Measurements from ENCODE around the gene PMS2.
"Not testable (repeated sequence)": the region's sequence is repeated elsewhere in the genome, so short reads cannot be mapped to it uniquely, and the experiment has no call there.

DNA sequence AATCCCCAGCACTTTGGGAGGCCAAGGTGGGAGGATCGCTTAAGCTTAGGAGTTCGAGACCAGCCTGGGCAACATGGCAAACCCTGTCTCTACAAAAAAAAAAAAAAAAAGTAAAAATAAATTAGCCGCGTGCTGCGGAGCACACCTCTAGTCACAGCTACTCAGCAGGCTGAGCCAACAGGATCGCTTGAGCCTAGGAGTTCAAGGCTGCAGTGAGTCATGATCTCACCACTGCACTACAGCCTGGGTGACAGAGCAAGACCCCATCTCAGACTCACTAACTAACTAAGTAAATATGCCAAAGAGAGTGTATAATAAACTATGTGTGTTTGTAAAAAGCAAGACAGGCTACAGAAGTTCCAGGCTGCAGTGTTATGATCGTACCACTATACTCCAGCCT lies 45.0 kb downstream of the PMS2 start:
- TF ChIP-seq, protein P1, sequence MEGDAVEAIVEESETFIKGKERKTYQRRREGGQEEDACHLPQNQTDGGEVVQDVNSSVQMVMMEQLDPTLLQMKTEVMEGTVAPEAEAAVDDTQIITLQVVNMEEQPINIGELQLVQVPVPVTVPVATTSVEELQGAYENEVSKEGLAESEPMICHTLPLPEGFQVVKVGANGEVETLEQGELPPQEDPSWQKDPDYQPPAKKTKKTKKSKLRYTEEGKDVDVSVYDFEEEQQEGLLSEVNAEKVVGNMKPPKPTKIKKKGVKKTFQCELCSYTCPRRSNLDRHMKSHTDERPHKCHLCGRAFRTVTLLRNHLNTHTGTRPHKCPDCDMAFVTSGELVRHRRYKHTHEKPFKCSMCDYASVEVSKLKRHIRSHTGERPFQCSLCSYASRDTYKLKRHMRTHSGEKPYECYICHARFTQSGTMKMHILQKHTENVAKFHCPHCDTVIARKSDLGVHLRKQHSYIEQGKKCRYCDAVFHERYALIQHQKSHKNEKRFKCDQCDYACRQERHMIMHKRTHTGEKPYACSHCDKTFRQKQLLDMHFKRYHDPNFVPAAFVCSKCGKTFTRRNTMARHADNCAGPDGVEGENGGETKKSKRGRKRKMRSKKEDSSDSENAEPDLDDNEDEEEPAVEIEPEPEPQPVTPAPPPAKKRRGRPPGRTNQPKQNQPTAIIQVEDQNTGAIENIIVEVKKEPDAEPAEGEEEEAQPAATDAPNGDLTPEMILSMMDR (IDR thresholded peaks at IDR 0.05) = not testable (repeated sequence)
- TF ChIP-seq POLR2A, EP300 (IDR thresholded peaks at IDR 0.05): not testable (repeated sequence)

All from suprapubic skin (tissue), 3 donors.